GM18511 (cell line): Measurements from ENCODE around the gene KCTD18.
A peak's percentile ranks its signal among the peaks of the same experiment; 100 is the strongest.

Source experiments
- ATAC-seq: cut with Tn5 transposase; IDR thresholded peaks from one replicate; pipeline ENCODE4 v1.9.1; 2021; ENCODE audit warnings: mild to moderate bottlenecking, moderate library complexity; ENCODE audit not compliant: unreplicated experiment

KCTD18 gene

DNA sequence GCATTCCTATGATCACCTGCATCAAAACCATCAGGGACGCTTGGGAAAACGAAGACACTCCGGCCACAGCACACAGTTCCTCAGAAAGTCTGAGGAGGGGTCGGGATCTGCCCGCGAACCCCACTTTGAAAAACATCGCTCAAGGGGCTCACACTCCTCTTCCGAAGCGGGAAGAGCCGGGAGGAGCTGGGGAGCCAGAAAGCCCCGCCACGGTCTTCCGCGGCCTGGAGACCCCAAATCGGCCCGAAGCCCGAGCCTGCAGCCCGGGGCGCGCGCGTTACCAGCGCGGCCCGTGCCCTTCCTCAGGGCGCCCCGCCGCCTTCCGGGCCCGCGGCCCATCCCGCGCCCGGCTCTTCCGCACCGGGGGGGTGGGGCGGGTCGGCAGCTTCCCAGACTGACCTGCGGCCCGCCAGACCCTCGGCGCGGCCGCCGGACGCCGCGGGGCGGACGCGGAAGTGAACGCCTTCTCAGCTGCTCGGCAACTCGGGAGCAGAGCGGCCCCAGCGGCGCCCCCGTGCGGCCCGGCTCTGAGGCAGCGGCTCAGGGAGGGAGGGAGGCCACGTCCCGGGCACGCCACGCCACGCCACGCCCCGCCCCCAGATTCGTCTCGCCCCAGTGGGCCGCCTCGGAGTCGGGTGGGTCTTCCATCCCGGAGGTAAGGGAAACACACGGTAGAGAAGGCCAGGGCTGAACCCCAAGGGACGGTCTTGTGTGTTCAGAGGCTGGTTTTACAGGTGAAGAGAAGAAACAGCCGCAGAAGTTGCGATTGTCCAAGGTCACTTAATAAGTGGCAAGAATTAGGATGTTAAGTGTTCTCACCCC is at the start of gene KCTD18:
Gene KCTD18, minus strand, starts transcription at position 457 of the 822 bp plus-strand sequence. CDS start 3,052 bp downstream, outside the sequence.
- ATAC-seq, result peak; percentile 98

DNA sequence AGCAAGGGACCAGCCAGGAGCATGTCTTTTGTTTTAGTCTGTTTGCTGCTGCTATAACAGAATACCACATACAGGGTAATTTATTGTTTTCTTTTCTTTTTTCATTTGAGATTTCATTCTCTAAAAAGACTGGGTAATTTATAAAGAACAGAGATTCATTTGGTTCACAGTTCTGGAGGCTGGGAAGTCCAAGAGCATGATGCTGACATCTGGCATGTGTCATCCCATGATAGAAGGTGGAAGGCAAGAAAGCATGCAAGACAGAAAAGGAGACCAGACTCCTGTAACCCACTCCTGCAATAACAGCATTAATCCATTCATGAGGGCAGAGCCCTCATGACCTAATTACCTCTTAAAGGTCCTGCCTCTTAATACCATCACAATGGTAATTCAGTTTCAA is 30.9 kb upstream of the KCTD18 start:
- ATAC-seq, result no peak

DNA sequence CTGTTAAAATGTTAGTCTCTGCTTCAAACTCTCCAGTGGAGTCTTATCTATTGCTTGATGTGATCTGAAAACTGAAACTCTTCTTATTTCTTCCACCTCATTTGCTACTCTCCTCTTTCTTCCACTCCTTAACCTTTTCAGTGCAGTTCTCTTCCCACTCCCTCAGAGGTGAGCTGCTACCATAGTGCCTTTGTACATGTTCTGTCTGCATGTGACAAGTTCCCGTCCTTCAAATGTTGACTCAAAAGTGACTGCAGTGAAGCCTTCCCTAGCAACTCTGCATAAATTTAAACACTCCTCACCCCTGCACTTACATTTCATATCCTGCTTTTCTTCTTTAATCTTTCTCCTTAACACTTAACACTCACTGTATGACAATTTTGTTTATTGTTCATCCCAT is 28.3 kb upstream of the KCTD18 start:
- no peak for ATAC-seq

DNA sequence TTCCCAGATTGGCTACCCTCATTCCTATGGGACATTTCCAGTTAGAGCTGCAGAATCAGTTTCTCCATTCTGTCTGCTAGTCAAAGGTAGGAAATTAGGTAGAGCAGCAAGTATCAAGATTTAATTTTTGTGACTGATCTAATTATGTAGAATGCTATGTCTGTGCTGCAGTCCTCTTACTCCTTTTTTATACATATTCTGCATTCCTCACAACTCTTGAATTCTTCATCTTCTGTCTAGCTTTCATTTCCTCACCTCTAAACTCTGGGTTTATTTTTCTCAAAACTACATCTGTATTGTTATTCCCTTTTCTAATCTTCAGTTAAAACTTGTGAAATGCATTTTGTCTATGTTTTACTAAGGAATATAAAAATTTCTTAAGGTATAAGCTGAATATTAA is 24.7 kb upstream of the KCTD18 start:
- no peak for ATAC-seq

DNA sequence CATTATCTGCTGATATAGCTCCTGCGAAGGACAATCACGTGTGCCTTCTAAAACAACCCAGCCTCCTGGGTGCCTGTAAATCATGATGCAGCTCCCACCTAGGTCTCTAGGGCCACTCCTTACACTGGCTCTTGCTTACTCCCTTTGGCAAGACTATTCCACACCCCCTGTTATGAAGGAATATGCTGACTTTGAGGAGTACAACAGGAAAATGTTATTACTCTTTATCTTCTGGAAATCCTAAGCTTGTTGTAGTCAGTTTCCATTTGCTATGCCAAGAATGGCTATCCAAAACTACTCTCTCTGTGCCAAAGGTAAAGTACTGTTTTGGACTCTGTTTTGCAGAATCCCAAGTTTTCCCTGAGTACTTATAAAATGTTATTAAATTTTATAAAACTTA is 23.9 kb upstream of the KCTD18 start:
- no peak for ATAC-seq

DNA sequence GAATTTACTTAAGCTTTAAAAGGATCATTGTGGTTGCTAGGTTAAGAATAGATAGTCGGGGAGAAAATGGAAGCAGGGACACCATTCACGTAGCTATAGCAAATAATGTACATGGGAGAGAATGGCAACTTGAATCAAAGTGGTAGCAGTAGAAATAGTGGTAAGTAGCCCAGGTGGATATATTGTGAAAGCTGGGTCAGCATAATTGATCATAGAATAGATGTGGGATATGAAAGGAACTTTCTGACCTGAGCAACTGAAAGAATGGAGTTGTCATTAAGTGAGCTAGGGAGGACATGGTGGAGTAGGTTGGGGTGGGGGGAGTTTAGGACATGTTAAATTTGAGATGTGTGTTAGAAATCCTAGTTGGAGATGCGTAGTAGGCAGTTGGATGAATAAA is 18.4 kb upstream of the KCTD18 start:
- ATAC-seq, result no peak

DNA sequence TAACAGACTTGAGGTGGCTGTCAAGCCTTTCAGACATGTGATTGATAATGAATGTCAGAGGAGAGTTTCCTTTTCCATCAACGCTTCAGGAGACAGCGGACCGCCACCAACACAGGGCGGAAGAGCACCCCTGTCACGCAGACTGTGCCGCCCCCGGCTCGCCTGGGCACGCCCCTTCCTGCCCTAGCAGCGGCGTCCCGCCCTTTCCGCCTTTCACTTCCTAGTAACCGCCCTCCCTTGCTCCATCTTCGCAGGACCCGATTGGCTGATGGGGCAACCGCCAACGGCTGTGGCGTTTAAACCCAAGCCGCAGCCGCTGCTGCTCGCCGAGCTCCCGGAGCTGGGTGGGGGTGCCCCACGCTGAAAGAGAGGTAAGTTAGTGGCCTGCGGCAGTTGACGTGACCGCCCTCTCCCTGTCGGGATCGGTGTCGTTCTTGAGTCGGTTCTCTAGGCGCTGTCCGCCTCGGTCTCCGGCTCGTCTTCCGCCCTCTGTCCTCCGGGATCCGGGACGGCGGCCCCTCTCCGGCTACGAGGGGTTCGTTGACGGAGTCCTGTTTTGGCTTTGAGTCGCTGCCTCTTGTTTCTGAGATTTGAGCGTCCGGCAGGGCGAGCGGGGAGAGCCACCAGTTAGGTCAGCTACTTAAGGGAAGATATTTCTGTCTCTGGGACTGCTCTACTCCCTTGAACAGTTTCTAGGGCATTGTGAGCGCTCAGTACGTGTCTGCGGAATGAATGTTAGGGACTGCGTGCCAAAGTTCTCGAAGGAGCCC is 16.2 kb upstream of the KCTD18 start, which contains the start of gene SGO2:
Gene SGO2, plus strand, starts transcription at position 326 of the 770 bp plus-strand sequence. CDS start 6,769 bp downstream, outside the sequence.
- ATAC-seq, result peak; percentile 100

DNA sequence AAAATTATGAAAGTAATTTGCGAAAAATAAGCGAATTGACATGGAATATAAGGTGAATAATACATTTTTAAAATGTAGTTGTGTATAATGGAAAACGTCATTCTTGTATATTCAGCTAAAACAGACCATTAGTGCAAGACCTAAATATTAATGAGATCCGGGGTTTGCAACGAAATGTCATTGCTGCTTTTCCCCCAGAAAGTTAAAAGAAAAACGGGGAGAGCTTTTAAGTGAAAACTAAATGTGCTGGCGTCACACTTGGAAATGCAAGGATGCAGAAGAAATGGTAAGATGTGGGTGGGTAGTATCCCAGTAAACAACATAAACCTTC is 15.6 kb upstream of the KCTD18 start:
- ATAC-seq, result no peak

DNA sequence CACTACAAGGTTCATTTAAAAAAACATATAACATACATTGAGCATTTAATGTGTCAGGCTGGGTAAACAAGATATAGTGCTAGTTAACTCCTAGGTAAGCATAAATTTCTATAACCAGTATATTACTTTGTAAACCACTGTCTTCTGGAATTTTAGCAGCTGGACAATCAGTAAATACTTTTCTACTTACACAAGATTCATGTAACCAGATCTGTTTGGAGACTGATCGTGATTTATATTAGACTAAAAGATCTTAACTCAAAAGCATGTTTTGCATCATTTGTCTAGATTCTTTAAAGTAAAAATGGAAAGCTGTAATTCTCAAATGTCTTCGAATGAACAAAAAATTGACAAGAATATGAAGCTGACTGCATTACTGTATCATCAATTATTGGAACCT is 15.2 kb upstream of the KCTD18 start:
- no peak for ATAC-seq

DNA sequence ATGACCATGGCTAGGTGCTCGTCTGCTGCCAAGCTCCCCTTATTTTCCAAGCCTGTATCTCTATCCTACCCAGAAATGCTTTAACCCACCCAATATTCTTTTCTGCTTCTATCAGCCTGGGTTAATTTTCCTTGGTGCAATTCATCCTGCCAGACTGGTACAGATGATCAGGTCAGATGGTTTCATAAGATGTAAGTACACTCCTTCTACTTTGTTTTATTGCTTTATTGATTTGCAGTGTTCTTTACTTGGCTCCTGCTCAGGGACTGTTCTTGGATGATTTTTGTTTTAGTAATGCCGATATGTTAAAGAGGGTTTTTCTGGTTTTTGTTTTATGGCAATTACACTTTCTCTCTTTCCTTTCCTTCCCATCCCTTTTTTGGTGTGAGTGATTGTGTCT is 13.7 kb upstream of the KCTD18 start:
- no peak for ATAC-seq

DNA sequence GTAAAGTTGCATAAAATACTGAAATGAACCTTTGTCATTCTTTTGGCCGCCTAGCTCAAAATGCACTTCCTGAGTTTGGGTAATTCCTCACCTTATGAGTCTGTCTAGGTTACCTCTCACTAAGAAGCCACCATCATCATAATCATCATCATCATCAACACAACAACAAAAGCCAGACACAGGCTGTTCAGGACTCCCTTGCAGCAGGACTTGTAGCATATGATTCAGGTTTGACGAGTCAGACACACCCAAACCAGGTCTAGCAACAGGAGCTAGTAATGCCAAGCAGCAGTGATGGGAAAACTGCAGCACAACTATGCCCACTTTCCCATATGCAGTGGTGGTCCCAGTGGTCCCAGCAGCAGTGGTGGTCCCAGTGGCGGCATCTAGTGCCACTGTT is 13.3 kb upstream of the KCTD18 start:
- ATAC-seq, result no peak

DNA sequence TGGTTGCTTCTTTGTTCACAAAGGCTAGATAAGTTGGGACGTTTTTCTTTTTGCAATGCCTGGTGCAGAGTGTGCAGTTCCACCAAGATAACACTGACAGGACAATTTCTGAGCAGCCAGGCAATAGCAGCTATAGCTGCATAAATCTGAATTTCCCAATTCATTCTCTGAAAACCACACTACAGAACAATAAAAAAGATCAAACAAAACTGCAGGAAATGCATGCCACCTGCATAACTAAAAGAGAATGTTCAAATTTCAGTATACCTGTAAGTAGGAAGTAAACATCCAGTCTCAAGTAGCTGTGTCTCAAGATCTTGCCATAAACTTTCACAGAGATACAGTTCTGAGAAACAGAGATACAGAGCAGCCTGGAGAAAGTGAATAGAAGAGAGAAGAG is 5.3 kb upstream of the KCTD18 start:
- ATAC-seq, result no peak

DNA sequence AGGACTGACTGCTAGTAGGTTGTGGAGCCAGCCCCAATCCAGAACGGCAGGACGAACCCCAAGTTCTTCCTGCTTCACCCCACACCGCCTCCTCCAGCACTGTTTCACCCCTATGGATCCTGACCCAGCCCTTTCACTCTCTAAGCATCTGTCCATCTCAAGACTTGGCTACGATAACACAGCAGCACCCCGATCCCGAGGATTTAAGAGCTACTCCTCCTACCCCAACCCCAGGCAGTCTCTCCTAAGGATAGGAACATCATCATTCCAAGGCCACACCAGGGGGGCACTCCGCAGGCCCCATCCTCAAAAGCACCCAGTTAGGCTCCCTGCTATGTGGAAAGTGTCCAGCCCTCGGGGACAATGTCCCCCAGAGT is 645 bp downstream of the KCTD18 start:
- ATAC-seq, result peak; percentile 2

DNA sequence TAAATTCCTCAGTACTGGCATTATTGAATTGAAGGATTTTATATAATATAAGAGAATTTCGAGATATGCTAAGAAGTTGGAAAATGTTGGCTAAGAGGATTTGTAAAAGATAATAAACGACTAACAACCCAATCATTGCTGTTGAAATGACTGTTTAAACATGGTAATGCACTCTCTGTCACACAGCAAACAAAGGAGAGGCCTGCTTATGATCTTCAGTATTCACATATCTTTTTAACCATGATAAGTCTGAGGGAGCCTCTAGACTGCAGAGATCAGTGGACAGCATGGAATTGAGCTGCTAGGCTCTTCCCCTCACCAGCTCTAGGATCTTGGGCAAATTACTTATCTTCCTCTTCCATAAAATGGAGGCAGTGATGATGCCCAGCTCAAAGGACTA is 2.7 kb downstream of the KCTD18 start:
- no peak for ATAC-seq

DNA sequence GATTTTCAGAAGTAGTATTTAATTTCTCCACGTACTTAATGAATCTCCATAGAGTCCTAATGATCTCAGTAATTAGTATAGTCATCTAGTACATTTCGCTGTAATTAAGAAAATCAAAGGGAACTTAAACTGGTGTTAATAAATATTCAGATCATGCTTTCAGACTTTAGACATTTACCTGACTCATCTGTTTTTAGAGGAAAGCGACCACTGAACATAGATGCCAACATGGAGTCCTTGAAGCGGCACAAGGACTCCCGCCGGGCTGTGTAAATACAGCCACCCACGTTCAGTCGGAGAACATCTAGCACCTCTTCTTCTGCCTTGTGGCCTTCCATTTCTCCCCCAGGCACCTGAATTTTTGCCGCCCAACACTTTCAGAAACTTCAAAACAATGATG is 3.2 kb downstream of the KCTD18 start:
- no peak for ATAC-seq

DNA sequence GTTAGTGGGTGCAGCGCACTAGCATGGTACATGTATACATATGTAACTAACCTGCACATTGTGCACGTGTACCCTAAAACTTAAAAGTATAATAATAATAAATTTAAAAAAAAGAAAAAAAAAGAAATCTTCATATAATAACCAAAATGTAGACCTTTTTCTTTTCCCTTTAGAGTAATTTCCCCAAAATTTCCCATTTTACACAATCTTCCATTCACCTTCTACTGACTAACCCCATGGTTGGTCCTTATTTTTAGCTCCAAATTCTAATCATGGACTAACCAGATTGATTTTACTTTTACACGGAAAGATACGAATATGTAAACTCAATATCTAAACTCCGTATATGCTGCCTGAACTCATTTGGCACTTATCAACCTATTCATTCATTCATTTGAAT is 7.7 kb downstream of the KCTD18 start:
- ATAC-seq, result no peak

DNA sequence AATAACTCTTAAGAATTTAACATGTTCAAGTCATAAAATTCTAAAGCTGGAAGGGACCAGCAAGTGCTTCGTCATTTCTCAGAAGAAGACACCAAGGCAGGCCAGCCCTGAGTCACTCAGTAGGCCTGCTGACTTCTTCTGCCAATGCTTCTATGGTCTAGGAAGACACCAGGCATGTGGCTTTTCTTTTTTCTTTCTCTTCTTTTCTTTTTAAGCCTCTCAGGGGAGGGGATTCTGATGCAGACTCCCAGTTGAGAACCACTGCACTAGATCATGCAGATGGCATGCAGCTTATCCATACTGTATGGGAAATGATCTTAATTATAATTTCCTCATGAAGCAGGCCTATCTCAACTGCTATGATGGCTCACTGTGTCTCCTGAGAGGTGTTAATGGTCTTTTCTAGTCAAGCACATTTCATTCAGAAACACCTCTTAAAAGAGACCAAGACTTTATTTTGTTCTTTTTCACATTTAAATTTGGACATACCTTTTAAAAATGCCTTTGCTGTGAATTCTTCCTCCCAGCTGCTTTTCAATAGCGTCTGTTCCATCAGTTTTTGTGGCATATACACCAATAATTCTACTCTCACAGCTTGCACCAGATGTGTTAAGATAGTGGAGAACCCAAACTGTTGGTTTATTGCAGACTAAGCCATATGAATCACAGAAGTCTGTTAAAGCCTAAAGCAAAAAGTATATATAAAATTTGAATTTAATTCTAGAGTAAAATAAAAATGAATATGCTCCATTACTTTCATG is 11.3 kb downstream of the KCTD18 start:
- ATAC-seq, result no peak

DNA sequence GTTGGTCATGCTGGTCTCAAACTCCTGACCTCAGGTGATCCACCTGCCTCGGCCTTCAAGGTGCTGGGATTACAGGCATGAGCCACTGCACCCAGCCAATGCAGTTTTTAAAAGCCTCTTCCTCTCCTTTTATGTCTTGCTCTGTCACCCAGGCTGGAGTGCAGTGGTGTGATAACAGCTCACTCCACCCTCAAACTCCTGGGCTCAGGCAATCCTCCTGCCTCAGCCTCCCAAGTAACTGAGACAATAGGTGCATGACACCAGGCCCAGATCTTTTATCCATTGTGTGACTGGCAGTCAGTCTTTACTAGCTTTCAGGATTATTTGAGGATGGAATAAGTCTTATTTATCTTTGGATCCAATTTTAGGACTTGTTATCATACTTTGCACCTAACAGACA is 13.2 kb downstream of the KCTD18 start:
- ATAC-seq, result no peak

DNA sequence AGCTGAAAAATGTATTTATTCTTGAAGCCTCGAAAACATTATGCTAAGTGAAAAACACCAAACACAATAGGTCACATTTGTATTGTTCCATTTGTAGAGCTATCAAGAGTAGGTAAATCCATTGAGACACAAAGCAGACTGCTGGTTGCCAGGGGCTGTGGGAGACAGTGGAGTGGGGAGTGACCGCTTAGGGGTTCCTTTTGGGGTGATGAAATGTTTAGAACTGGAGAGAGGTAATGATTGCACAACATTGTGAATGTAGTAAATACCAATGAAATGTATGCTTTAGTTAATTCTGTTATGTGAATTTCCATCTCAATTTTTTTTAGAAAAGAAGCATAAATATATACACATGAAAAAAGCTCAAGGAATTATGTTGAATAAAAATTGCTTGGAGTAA is 15.8 kb downstream of the KCTD18 start:
- no peak for ATAC-seq

DNA sequence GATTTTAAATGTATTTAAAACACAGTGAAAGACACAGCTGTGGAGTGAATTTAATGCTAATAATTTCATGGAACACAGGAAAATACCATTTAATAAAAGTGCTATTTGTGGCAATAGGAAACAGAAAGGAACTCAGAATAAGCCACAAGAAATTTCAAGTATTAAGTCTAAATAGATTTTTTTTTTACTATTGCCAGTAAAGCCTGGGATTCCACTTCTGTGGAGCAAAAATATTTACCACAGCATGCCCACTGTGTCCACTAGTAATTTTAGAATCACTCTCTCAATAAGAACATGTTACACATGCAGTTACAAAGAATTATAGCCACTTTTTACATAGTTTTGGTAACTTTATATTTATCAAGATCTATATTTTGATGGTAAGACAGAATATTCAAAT is 17.2 kb downstream of the KCTD18 start:
- ATAC-seq, result no peak

DNA sequence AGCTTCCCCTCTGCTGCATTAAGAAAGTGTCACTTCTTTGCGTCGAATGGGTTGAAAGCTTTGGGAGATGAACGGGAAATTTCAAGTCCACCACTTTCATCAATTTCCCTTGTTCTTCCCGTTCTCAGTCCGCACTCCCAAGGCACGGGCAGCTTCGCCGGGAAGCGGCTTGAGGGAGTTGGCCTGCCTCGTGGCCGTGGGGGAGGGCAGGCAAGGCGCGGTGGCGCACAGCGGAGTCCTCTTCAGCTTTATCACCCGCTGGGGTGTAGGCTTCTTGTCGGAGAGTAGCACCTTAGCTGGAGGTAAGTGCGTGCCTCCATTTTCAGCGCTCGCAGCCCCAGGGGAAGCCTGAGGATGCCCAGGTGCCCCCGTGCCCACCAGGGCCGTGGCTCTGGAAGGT is 19.9 kb downstream of the KCTD18 start:
- no peak for ATAC-seq

DNA sequence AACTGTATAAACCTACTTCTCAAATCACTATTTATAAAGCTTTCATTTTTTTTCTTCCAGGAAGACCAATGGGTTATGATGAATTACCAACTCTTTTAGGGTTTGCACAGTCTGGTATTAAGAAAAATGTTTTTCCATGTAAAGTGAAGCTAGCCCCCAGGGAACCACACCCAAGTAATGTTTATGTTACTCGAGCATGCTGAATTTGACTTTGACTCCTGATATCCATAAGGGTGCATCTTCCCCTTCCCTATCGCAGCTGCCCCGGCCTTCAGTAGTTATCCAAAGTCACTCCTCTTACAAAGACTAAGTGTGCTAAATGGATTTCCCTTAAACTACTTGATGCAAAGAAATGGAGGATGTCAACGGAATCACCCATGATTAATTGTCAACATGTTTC is 21.7 kb downstream of the KCTD18 start:
- no peak for ATAC-seq
